GM10847 (cell line): ENCODE data around the gene CELA3B.

ENCODE experiments used
- POLR2A ChIP-seq: IDR thresholded peaks from 2 replicates; pipeline ENCODE4 v1.6.1; 2011; ENCODE audit not compliant: insufficient read length; ENCODE audit errors: extremely low read depth

CELA3B gene

GRCh38 chr1:21966247-21967000, 10.4 kb upstream of the CELA3B start:
- TF ChIP-seq POLR2A: no peak

GRCh38 chr1:22001409-22001808, 24.6 kb downstream of the CELA3B start, which contains the start of gene CELA3A:
CELA3A (plus strand) TSS chr1:22001657; CDS start chr1:22001675, 18 bp downstream.
- no peak for TF ChIP-seq POLR2A

- TF ChIP-seq POLR2A: no peak
Observed at GRCh38 chr1:22018583-22019559, 42.0 kb downstream of the CELA3B start.

GRCh38 chr1:22021061-22021460, 44.2 kb downstream of the CELA3B start:
- TF ChIP-seq POLR2A: no peak

GRCh38 chr1:22024485-22025367, 47.9 kb downstream of the CELA3B start:
- peak; percentile 21 for TF ChIP-seq POLR2A

GRCh38 chr1:22025368-22026155, 48.7 kb downstream of the CELA3B start:
- TF ChIP-seq POLR2A: peak; percentile 81

- TF ChIP-seq POLR2A: no peak
Observed at GRCh38 chr1:22026924-22027289, 50.1 kb downstream of the CELA3B start.

- TF ChIP-seq POLR2A: no peak
Observed at GRCh38 chr1:22030057-22030456, 53.2 kb downstream of the CELA3B start.

- TF ChIP-seq POLR2A: no peak
Observed at GRCh38 chr1:22030473-22030872, 53.7 kb downstream of the CELA3B start.

- TF ChIP-seq POLR2A: no peak
Observed at GRCh38 chr1:22031214-22031962, 54.6 kb downstream of the CELA3B start.

GRCh38 chr1:22037520-22037919, 60.7 kb downstream of the CELA3B start:
- TF ChIP-seq POLR2A: no peak

GRCh38 chr1:22038036-22038435, 61.2 kb downstream of the CELA3B start:
- no peak for TF ChIP-seq POLR2A
